KG1 (cell line): ENCODE results near the gene CYFIP1.

Experiments
- DNase-seq: peaks from one replicate; lab custom pipeline; 2025; lab: John Stamatoyannopoulos, UW

CYFIP1 gene

DNA sequence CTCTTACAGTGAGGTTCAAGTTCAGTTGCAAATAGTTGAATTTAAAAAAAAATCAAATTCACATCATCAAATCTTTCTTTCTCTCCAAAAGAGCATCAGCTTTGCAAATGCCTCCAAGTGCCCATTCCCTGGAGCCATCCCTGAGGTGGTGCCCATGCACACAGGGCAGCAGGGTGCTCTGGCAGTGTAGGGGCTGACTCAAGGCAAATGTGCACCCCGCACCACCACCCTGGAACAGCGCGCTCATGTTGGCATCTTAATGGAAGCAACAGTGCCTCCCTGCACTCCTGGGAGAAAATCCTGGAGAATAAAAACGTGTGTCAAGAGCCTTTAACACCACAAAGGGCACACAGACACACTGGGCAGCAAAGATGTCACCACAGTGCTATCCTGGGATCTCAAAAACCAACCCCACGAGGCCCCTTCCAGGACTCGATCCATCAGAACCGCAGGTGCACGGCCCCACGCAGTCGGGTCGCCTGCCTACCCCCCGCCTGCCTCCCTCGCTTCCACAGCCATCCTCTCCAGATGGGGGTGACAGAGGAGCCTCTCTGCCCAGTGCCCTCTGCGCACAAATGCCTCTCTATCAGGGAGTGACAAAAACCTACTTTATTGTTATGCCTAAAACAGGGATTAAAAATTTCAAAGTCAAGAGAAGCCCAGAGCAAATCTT, 90.9 kb downstream of the CYFIP1 start:
- no peak for DNase-seq

DNA sequence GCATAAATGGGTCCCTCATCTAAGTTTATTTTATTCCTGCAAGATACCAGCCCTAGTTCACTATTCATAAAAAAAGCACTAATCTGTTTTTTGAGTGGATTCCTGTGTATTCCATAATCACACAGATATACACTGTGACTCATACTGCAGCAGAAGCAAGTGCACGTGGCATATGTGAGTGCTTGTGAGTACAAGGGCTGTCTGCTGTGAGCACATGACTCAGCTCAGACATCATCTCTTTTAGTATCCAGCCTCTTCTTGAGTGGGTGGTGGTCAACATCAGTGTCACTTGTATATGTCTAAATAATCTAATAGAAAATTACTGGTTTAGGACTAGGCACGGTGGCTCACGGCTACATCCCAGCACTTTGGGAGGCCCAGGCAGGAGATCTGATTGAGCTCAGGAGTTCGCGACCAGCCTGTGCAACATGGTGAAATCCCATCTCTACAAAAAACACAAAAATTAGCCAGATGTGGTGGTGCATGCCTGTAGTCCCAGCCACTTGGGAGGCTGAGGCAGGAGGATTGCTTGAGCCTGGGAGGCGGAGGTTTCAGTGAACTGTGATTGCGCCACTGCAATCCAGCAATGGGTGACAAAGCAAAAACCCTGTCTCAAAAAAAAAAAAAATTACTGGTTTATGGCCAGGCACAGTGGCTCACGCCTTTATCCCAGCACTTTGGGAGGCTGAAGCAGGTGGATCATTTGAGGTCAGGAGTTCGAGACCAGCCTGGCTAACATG, 91.9 kb downstream of the CYFIP1 start:
- DNase-seq, result no peak

DNA sequence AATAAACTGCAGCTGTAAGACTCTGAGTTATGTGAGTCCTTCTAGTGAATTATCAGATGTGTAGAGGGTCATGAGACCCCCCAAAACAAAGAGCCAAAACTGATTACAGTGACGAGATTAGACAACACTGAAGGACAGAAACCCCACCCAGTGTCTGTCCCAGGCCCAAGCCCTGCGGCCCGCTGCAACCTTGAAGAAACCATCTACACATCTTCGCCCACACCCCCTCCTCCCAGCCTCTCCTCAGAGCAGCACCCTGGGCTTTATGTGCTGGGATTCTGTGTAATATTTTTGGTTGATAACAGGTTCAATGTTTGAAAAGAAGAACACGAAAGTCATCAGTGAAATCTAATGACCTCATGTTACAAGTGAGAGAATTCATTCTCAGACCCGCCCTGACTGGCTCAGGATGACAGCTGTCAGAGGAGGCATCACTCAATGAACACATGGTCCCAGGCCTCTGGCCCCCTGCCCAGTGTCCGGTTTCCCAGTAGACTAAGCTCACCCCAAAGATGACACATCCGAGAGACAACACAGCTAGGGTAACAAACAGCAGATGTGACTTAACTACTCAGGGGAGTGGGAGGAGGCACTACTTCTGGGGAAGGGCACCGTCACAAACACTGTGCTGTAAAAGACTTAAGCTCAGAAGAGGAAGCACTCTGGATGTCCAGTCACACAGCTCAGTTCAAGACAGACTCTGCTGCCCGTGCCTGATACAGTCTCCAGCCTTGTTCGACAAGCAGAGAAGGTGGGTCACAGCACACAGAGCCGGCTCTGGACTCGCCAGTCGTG, 92.8 kb downstream of the CYFIP1 start:
- no peak for DNase-seq

DNA sequence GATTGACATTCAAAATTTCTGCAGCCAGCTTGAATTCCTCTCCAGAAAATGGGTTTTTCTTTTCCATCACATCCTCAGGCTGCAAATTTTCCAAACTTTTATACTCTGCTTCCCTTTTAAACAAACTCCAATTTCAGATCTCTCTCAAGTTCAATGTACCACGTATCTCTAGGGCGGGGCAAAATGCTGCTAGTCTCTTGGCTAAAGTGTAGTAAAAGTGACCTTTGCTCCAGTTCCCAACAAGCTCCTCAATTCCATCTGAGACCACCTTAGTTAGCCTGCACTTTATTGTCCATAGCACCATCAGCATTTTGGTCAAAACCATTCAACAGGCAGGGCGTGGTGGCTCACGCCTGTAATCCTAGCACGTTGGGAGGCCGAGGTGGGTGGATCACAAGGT, 95.0 kb downstream of the CYFIP1 start:
- no peak for DNase-seq

DNA sequence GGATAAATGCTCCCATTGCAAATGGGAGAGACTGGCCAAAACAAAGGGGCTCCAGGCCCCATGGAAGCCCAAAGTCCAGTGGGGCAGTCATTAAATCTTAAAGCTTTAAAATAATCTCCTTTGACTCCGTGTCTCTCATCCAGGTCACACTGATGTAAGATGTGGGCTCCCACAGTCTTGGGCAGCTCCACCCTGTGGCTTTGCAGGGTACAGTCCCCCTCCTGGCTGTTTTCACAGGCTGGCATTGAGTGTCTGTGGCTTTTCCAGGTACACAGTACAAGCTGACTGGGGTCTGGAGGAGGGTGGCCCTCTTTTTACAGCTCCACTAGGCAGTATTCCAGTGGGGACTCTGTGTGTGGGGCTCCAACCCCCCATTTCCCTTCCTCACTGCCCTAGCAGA, 95.8 kb downstream of the CYFIP1 start:
- DNase-seq, result no peak

DNA sequence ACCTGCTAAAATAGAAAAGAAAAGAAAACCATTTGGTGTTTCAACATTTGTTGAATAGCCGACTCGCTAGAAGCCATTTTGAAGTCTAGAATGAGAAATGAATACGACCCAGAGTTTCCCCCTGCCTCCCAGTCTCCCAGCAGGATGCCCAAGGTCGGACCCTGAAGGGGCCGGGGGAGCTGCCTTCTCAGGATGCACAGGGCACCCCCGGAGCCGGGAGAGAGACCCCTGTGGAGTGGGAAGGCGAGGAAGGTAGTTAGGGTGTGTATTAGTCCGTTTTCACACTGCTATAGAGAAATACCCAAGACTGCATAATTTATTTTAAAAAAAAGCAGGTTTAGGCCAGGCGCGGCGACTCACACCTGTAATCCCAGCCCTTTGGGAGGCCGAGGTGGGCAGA, 97.0 kb downstream of the CYFIP1 start:
- DNase-seq, result no peak

DNA sequence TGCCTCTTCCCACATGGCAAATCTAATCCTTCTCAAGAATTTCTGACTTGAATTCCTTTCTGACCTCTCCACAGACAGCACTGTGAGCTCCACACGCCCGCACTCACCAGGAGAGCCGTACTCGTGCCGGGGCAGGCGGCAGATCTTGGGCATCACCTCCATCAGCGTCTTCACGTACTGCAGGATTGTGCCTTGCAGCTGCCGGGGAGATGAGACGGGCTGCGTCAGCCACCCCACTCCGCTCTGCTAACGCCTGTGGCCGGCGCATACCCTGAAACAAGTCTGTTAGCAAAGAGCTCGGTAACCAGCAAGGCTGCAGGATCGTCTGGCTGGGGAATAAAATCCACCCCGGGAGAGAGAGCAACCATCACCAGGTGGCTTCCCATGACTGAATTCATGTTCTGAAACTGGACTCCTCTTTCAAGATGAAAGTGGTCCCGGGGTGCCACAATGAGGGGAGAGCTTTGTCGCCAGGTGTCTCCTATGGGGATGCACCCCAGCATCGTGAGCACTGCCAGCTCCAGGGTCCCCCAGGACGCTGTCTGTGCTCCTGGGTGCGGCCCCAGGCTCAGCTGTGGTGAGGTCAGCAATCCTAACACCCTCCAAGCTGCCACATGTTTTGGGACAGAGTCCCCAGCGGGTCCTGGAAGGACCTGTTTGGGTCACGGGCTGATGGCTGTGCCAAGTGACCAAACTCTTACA, 98.3 kb downstream of the CYFIP1 start:
- DNase-seq, result no peak

DNA sequence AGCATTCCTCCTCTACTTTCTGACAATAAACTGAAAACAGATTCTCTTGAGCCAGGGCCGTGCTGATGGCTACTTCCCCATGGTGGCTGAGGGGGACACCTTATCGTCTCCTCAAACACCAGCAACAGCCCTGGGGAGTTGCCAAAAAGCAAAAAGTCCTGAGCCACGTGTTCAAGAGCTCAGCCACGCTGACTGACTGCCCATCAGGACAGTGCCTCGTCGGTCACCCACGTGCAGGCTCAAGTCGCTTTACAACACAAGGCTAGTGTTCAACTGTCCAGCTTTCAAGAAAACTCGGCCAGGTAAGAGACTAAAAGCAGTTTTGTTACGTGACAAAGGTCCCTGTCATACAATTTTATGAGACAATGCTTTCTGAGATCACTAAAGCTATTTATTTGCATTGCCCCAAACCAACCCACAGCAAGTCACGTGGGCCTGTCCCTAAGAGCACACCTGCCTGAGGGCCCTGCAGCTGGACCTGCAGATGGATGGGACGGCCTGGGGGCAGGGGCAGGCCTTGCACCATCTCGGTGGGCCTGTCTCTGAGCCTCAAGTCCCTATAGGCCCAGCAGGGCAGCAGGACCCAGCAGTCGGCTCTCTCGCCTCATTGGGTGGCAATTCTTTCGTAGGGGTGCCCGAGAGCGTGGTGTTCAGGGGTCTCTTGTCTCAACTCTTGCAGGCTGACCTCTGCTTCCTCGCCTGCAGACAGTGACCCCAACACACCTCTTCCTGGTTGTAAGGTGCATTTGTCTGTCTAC, 99.0 kb downstream of the CYFIP1 start:
- no peak for DNase-seq

DNA sequence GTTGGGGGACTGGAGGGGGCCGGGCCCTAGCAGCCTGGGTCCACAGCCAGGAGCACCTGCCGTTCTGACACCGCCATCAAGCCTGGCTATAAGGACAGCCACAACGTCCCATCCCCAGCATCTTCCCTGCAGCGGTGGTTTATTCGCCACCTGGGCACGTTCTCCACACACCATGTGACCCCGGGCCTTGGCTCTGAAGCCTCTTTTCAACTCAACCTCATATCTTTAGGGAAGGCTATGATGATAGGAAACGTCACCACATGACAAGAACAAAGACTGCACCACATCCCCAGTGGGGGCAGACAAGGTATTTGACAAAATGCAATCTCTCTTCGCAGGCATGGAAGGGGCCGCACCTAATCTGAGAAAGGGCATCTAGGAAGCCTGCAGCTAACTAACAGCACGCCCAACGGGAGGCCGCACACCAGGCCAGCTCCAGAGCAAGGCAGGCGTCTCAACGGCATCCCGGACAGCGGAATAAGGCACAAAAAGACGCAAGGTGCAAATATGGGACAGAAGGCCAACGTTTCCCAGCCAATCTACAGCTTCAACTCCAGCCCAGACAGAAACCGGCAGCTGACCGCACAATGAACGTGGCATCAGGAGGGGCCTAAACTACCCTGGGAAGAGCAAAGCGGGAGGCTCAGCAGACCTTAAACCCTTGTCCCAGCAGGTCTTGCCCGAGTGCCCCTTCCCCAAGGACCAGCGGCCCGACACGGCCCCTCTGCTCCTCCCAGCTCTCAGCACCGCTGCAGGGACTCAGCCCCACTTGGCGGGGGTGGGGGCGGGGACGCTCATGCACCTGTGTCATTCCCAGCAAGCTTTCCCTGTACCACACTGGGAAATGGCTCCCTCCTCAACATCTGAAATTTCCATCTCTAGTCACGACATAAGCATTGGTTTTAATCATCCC, 99.8 kb downstream of the CYFIP1 start:
- no peak for DNase-seq

DNA sequence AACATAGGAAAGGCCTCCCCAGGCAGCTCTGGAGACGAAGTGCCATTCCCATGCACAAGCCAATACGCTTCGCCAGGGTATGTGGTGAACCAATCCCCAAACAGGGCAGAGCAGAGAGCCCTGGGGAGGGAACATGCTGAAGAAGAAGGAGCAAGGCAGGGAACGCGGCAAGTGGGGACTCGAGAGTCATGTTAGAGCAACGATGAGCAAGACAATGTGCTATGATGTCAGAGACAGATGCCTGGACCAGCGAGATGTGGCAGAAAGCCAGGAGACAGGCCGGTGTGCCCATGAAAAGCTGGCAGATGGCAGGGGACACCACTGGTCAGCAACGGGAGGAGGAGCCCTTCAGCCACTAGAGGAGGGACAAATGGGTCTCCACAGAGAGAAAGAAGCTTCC, 102.1 kb downstream of the CYFIP1 start:
- no peak for DNase-seq

DNA sequence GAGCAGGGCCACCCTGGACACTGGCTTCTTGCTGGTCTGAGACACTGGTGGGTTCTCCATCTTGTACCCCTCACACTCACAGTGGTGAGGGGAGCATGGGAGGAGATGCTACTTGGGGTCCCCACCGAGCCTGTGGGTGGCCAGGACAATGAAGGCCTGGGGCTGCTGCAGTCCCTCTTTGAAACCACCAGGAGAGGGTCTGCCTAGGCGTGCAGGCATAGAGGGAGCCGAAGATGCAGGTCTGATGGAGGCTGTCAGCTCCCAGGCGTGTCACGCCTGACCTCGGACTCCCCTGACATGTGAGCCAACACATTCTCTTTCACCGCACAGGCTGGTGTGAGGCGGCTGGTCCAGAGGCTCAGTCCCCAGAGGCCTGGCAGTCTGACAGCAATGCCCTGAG, 102.6 kb downstream of the CYFIP1 start:
- DNase-seq, result no peak

DNA sequence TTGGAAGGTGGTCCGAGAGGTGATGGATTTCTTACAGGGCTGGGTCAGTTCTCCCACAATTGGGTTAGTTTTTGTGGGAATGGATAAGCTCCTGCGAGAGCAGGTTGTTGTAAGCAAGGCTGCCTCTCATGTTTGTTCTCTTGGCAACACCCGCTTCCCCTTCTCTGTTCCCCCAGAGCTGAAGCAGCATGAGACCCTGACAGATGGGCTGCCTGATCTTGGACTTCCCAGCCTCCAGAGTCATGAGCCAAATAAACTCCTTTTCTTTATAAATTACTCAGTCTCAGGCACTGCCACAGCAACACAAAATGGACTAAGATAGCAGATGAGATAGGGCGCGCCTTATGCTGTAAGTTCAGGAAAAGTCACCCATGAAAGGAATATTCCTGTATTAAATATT, 103.1 kb downstream of the CYFIP1 start:
- DNase-seq, result no peak

DNA sequence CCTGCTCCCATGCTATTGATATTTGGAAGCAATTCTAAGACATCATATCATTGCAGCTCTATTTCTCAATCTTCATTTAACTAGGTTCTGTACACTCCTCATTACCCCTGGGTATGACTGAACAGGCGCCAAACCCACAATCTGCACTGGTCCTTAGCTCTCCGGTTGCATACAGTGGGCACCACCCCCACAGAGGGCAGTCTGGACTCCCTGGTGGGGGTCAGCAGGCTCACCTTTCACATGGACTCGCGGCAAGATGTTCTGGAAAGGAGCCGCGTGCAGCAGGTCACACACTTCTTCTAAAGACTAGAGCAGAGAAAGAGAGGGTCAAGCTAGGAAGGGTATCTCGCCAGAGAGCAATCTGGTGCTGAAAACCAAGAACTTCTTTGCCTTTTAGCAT, 105.2 kb downstream of the CYFIP1 start:
- DNase-seq, result no peak

DNA sequence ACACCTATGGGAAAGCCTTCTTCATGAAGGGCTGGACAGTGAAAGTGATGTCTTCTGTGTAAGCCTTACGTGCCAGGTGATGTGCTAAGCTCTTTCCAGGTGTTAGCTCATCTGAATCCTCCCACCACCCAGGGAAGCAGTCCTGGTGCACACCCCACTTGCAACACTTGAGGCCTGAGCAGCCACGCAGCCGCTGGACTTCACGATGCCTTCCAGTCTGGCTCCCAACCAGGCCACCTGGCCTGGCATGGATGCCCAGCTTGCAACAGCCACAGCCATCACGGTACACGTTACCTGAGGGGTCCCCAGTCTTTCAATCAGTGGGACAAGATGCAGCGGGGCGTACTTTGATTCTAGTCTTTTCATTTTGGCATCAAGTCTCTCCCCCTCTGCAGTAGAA, 105.9 kb downstream of the CYFIP1 start:
- DNase-seq, result no peak

DNA sequence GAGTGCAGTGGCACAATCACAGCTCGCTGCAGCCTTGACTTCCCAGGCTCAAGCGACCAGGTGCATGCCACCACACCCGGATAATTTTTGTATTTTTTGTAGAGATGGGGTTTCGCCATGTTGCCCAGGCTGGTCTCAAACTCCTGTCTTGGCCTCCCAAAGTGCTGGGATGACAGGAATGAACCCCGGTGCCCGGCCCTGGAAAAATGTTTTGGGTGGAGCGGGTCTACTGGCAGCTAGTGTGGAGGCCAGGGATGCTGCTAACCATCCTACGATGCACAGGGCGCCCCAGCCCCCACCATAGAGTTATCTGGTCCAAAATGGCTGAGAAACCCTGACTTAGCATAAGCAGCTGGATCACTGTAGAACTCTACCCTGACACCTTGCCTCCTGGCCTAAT, 106.3 kb downstream of the CYFIP1 start:
- no peak for DNase-seq

DNA sequence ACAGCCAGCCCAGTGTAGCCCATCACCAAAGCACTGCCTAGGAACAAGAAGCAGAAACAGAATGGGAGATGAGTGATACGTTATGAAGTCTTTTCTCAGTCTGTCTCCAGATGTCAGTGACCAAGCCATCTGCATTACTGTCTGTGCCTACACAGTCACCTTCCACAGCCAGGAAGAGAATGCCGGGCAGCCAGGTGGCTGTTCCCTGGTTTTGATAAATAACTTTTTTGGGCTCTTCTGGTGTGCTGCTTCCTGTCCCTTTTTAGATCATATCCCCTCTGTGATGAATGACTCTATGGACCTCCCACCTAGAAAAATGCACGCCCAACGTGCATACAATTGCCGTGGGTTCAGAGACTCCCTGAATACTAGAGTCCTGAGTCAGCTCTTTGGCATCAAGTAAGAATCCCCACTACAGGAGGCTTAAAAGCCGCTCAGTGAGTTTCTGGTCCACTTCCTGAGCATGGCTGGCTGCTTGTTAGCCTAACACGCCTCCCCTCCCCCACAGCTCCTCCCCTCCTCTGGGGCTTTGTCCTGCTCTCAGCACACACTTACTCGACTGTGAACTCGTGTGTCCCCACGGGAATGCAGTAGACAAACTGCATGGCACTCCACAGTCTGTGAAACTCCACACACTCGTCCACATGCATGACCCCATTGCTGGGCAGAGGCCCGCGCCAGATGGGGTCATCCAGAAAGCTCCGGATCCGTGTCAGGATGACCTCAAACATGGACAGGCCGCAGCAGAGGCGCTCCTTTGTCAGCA, 107.0 kb downstream of the CYFIP1 start:
- no peak for DNase-seq

DNA sequence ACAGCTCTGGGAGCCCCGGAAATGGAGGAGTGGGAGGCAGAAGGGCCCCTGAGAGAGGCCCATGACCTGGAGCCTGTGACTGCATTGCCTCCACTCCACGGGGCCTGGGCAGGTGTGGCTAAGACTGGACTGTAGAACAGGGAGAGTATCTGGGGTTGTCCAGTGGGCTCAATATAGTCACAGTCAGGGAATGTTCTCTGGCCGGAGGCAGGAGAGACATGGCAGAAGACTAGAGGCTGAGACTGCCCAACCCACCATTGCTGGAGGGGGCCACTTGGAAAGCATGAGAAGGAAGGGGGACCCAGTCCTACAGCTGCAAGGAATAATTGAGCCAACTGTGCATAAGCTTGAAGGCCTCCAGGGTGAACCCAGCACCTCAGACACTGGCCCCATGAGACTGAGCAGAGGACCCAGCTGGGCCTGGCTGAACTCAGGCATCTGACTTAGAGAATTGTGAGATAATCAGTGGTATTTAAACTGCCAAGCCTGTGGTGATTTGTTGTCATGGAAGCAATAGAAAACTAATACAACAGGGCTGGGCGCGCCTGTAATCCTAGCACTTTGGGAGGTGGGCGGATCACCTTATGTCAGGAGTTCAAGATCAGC, 108.6 kb downstream of the CYFIP1 start:
- no peak for DNase-seq

DNA sequence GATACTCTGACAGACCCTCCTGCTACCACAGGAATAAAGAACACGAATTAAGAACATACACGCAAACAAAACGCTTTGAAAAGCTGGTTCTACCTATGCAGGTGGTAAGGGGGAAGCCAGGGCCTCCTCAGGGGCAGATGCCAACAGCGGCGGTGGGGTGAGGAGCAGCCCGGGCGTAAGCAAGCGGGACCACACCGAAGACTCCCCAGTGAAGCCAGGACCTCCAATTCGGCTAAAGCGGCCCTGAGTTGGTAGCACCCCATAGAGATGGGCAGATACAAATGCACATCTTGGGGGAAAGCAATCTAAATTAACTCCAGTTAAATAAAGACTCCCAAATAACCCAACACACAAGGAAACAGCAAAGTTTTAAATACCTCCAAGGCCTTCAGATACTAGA, 109.3 kb downstream of the CYFIP1 start:
- DNase-seq, result no peak

DNA sequence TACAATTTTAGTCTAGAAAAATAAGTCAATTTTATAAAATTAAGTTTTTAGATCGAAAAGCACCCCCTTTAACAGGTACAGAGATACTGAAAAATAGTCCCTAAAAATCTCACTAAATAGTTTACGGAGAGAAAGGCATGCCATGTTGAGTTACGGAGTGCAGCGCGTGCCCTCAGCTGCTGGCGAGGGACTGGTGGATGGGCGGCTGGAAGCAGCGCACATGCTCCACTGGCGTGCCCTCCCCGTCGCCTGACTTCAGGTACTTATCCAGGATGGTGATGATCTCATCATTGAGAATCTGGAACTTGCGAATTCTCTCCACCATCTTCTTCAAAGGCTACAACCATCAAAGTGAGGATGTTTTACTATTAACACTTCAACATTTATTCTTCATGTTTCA, 110.3 kb downstream of the CYFIP1 start:
- DNase-seq, result no peak

DNA sequence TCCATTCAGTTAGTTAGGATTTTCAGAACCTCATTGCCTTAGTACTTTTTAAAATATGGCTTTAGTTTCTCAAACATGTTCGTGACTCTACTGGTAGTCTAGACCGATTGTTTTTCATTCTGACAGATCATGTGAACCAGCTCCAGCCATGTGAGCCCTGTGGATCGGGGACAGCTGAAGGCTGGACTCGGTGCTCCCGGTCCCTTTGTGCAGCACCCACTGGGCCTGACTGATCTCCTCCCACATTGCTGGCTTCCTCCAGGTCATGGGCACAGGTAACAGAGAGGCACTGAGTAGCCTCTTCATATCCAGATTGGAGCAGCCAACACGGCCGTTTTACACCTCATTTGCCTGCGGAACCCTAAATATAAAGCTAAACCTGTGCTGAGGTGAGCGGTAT, 111.2 kb downstream of the CYFIP1 start:
- DNase-seq, result no peak
